GM23338 (cell line): Measurements from ENCODE around the gene TRAF2.

ENCODE experiments used
- CREB1 ChIP-seq: fragments of 250-450 bp; sonication (Bioruptor Pico); IDR thresholded peaks from 2 replicates; pipeline ENCODE4 v1.5.0; 2020; ENCODE audit warnings: low read depth, mild to moderate bottlenecking, moderate library complexity
- EZH2 ChIP-seq: fragments of 200-600 bp; sonication (generic); IDR thresholded peaks from one replicate; pipeline ENCODE4 v1.8.0; 2017; ENCODE audit warnings: antibody characterized with exemption, mild to moderate bottlenecking, low read depth; ENCODE audit not compliant: unreplicated experiment
- EZH2phosphoT487 ChIP-seq: fragments of 200-600 bp; sonication (generic); IDR thresholded peaks from one replicate; pipeline ENCODE4 v1.8.1; 2018; ENCODE audit warnings: antibody characterized with exemption; ENCODE audit not compliant: unreplicated experiment
- JUNB ChIP-seq: IDR thresholded peaks from one replicate; pipeline ENCODE4 v1.6.1; 2016; ENCODE audit warnings: antibody characterized with exemption; ENCODE audit not compliant: unreplicated experiment
- POLR2AphosphoS5 ChIP-seq: IDR thresholded peaks from 2 replicates; pipeline ENCODE4 v1.6.1; 2016; ENCODE audit warnings: antibody characterized with exemption, low read depth
- STAT1 ChIP-seq: IDR thresholded peaks from one replicate; pipeline ENCODE4 v1.6.1; 2016; ENCODE audit warnings: antibody characterized with exemption; ENCODE audit not compliant: unreplicated experiment
- ZNF114 ChIP-seq: fragments of 250-450 bp; sonication (Bioruptor Pico); IDR thresholded peaks from 2 replicates; pipeline ENCODE4 v1.5.0; 2020; ENCODE audit warnings: mild to moderate bottlenecking, moderate library complexity
- ZNF331 ChIP-seq: fragments of 250-450 bp; sonication (Bioruptor Pico); IDR thresholded peaks from 2 replicates; pipeline ENCODE4 v1.5.0; 2020; ENCODE audit warnings: low read depth, mild to moderate bottlenecking, moderate library complexity
- TF ChIP-seq, protein P1 (sequence below), 2 experiments: fragments of 200-600 bp in 1 of 2; sonication (generic) in 1 of 2; conservative IDR thresholded peaks; 2 replicates each; pipeline versions ENCODE4 v1.5.1 to v1.6.1; 2016 to 2017; ENCODE audit warnings: antibody characterized with exemption in 2 of 2, low read depth in 2 of 2, mild to moderate bottlenecking in 2 of 2, moderate library complexity in 1 of 2
- TF ChIP-seq, protein P2 (sequence below): IDR thresholded peaks from one replicate; pipeline ENCODE4 v1.6.1; 2018; ENCODE audit warnings: antibody characterized with exemption; ENCODE audit not compliant: unreplicated experiment
- TF ChIP-seq, protein P3 (sequence below): IDR thresholded peaks from 2 replicates; pipeline ENCODE4 v1.6.1; 2016; ENCODE audit warnings: antibody characterized with exemption

DNA sequence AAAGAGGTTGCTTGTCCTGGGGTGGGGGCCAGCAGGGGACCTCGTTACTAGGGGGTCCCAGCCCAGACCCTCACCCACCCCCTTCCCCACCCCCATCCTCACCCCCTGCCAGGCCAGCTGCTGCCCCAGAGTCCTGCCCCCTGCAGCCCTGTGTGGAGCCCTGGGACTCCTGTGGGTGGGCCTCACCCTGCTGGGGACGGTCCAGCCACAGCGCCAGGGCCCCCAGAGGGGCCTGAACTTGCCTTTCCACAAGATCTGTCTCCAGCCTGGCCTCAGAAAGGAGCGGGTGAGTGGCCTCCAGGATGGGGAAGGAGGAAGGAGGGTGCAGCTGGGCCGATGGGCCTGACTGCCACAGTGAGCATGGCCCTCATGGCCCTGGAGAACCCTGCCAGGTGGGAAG lies 83.5 kb downstream of the TRAF2 start:
- TF ChIP-seq, protein P1, sequence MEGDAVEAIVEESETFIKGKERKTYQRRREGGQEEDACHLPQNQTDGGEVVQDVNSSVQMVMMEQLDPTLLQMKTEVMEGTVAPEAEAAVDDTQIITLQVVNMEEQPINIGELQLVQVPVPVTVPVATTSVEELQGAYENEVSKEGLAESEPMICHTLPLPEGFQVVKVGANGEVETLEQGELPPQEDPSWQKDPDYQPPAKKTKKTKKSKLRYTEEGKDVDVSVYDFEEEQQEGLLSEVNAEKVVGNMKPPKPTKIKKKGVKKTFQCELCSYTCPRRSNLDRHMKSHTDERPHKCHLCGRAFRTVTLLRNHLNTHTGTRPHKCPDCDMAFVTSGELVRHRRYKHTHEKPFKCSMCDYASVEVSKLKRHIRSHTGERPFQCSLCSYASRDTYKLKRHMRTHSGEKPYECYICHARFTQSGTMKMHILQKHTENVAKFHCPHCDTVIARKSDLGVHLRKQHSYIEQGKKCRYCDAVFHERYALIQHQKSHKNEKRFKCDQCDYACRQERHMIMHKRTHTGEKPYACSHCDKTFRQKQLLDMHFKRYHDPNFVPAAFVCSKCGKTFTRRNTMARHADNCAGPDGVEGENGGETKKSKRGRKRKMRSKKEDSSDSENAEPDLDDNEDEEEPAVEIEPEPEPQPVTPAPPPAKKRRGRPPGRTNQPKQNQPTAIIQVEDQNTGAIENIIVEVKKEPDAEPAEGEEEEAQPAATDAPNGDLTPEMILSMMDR (conservative IDR thresholded peaks at IDR 0.05; ENCODE audit: low read depth in 2 of 2), result no peak
- TF ChIP-seq, protein P2, sequence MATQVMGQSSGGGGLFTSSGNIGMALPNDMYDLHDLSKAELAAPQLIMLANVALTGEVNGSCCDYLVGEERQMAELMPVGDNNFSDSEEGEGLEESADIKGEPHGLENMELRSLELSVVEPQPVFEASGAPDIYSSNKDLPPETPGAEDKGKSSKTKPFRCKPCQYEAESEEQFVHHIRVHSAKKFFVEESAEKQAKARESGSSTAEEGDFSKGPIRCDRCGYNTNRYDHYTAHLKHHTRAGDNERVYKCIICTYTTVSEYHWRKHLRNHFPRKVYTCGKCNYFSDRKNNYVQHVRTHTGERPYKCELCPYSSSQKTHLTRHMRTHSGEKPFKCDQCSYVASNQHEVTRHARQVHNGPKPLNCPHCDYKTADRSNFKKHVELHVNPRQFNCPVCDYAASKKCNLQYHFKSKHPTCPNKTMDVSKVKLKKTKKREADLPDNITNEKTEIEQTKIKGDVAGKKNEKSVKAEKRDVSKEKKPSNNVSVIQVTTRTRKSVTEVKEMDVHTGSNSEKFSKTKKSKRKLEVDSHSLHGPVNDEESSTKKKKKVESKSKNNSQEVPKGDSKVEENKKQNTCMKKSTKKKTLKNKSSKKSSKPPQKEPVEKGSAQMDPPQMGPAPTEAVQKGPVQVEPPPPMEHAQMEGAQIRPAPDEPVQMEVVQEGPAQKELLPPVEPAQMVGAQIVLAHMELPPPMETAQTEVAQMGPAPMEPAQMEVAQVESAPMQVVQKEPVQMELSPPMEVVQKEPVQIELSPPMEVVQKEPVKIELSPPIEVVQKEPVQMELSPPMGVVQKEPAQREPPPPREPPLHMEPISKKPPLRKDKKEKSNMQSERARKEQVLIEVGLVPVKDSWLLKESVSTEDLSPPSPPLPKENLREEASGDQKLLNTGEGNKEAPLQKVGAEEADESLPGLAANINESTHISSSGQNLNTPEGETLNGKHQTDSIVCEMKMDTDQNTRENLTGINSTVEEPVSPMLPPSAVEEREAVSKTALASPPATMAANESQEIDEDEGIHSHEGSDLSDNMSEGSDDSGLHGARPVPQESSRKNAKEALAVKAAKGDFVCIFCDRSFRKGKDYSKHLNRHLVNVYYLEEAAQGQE, result no peak
- no peak for TF ChIP-seq CREB1 (CRISPR knock-in tag)
- TF ChIP-seq EZH2, result no peak
- no peak for TF ChIP-seq POLR2AphosphoS5
- TF ChIP-seq ZNF114 (CRISPR knock-in tag), result no peak
- TF ChIP-seq JUNB, result no peak
- TF ChIP-seq EZH2phosphoT487, result no peak
- no peak for TF ChIP-seq ZNF331
- TF ChIP-seq, protein P3, sequence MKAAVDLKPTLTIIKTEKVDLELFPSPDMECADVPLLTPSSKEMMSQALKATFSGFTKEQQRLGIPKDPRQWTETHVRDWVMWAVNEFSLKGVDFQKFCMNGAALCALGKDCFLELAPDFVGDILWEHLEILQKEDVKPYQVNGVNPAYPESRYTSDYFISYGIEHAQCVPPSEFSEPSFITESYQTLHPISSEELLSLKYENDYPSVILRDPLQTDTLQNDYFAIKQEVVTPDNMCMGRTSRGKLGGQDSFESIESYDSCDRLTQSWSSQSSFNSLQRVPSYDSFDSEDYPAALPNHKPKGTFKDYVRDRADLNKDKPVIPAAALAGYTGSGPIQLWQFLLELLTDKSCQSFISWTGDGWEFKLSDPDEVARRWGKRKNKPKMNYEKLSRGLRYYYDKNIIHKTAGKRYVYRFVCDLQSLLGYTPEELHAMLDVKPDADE, result no peak
- no peak for TF ChIP-seq STAT1
